HepG2 (cell line): ENCODE results near the gene ZNF491. TPM values are rescaled to one million over a fixed set of nuclear protein-coding genes. Genes with fewer than 3 reads are reported as not detected.

Experiments used
- CCAR2 ChIP-seq: fragments of 200-400 bp; formaldehyde crosslinking; optimal IDR thresholded peaks from 2 replicates; pipeline ENCODE3; 2018; ENCODE audit warnings: low read depth, mild to moderate bottlenecking, low read length, moderate library complexity
- POLR2G ChIP-seq: fragments of 200-400 bp; formaldehyde crosslinking; IDR thresholded peaks from 2 replicates; pipeline ENCODE4 v1.6.1; 2018; ENCODE audit warnings: mild to moderate bottlenecking, low read depth, low read length, moderate library complexity
- TCF12 ChIP-seq, 2 experiments: fragments of 450-650 bp in 1 of 2; sonication (generic) in 1 of 2; formaldehyde crosslinking in 1 of 2; IDR thresholded peaks; 2 replicates each; pipeline versions ENCODE4 v1.6.1 to v1.8.0; 2017 to 2022; ENCODE audit warnings: antibody characterized with exemption in 1 of 2, mild to moderate bottlenecking in 1 of 2, missing genetic modification reagents in 1 of 2, moderate library complexity in 1 of 2
- ZNF501 ChIP-seq: sonication (generic); formaldehyde crosslinking; IDR thresholded peaks from 2 replicates; pipeline ENCODE4 v1.5.1; 2020; ENCODE audit warnings: mild to moderate bottlenecking, moderate library complexity, missing genetic modification reagents
- ZNF605 ChIP-seq: sonication (generic); formaldehyde crosslinking; IDR thresholded peaks from 2 replicates; pipeline ENCODE4 v1.8.0; 2022; ENCODE audit warnings: mild to moderate bottlenecking, missing genetic modification reagents
- polyA plus RNA-seq, 8 experiments: library from polyadenylated mRNA; depleted of rRNA in 3 of 8; stranded (reverse) in 7 of 8; unstranded in 1 of 8; fragments of >200 nt; fragmentation: Illumina TruSeq in 4 of 8; extraction: Trizol in 4 of 8; gene quantifications; 2 replicates each; pipeline versions ENCODE4 v1.2.1 to v1.2.3, GENCODE V29; 2011 to 2016; ENCODE audit warnings: low read depth in 4 of 8, missing spikeins in 1 of 8, mixed read lengths in 1 of 8; ENCODE audit not compliant: insufficient read depth in 1 of 8
- total RNA-seq, 5 experiments: library from RNA; depleted of rRNA; stranded (reverse); fragments of >200 nt; fragmentation: Illumina TruSeq; extraction: Trizol; gene quantifications; 2 replicates each; pipeline ENCODE4 v1.2.3, GENCODE V29; 2016; ENCODE audit warnings: low read depth in 1 of 5
- TF ChIP-seq, protein P1 (sequence below), 2 experiments: fragments of 450-650 bp in 1 of 2; sonication (generic) in 1 of 2; formaldehyde crosslinking in 1 of 2; IDR thresholded peaks; 2 replicates each; pipeline versions ENCODE4 v1.6.1 to v1.8.0; 2016 to 2022; ENCODE audit warnings: antibody characterized with exemption in 1 of 2, mild to moderate bottlenecking in 1 of 2, missing genetic modification reagents in 1 of 2
- TF ChIP-seq, protein P2 (sequence below): sonication (generic); formaldehyde crosslinking; IDR thresholded peaks from 2 replicates; pipeline ENCODE4 v1.4.0; 2020; ENCODE audit warnings: mild to moderate bottlenecking, missing genetic modification reagents
- TF ChIP-seq, protein P3 (sequence below): sonication (generic); formaldehyde crosslinking; IDR thresholded peaks from 2 replicates; pipeline ENCODE4 v1.5.0; 2020; ENCODE audit warnings: mild to moderate bottlenecking, missing genetic modification reagents
- TF ChIP-seq, protein P4 (sequence below): sonication (generic); formaldehyde crosslinking; IDR thresholded peaks from 2 replicates; pipeline ENCODE4; 2020; ENCODE audit warnings: missing genetic modification reagents, mild to moderate bottlenecking, borderline replicate concordance

The ZNF491 gene
- total and polyA plus RNA-seq, 2 of the 13 experiments (the other 11 are each of a cell fraction or from before 2014, with no cell fraction given), result 0.57 to 2.2 TPM

DNA sequence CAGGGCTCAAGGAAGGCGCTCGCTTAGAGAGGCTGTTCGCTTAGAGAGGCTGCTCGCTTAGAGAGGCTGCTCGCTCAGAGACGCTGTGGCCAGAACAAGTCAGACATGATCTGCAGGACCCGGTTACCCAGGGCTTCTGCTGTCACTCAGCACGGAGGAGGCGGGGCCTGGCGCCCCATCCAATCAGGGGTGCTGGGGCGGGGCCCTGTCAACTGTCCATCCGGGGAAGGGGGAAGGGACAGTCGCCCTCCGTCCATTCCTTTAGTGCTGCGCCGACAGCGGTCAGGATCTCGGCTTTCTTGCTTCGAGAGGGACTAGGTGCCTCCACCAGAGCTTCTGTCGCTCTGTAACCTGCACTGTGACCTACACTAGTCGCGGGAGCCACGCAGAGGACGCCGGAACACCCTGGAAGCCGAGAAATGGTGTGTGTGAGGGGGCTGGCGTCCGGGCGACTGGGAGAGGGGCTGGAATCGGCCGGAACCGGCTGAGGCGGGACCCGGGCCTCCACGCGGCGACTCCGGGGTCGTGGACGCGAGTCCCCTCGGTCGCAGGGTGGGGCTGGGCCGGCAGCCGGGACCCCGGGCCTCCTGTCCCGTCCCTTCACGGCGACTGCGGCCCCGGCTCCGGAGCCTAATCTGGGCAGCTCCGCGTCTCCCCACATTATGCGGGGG is 15.8 kb downstream of the ZNF491 start, which contains the start of gene ZNF440 (continued):
- TF ChIP-seq, protein P1, sequence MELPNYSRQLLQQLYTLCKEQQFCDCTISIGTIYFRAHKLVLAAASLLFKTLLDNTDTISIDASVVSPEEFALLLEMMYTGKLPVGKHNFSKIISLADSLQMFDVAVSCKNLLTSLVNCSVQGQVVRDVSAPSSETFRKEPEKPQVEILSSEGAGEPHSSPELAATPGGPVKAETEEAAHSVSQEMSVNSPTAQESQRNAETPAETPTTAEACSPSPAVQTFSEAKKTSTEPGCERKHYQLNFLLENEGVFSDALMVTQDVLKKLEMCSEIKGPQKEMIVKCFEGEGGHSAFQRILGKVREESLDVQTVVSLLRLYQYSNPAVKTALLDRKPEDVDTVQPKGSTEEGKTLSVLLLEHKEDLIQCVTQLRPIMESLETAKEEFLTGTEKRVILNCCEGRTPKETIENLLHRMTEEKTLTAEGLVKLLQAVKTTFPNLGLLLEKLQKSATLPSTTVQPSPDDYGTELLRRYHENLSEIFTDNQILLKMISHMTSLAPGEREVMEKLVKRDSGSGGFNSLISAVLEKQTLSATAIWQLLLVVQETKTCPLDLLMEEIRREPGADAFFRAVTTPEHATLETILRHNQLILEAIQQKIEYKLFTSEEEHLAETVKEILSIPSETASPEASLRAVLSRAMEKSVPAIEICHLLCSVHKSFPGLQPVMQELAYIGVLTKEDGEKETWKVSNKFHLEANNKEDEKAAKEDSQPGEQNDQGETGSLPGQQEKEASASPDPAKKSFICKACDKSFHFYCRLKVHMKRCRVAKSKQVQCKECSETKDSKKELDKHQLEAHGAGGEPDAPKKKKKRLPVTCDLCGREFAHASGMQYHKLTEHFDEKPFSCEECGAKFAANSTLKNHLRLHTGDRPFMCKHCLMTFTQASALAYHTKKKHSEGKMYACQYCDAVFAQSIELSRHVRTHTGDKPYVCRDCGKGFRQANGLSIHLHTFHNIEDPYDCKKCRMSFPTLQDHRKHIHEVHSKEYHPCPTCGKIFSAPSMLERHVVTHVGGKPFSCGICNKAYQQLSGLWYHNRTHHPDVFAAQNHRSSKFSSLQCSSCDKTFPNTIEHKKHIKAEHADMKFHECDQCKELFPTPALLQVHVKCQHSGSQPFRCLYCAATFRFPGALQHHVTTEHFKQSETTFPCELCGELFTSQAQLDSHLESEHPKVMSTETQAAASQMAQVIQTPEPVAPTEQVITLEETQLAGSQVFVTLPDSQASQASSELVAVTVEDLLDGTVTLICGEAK (IDR thresholded peaks at IDR 0.05), result no peak
- TF ChIP-seq, protein P1 (CRISPR knock-in tag; IDR thresholded peaks at IDR 0.05), result peak; percentile 56
- TF ChIP-seq ZNF605 (CRISPR knock-in tag) (peak; percentile 28; the same call in 1 of the 2 replicates), POLR2G (peak; percentile 97), TCF12 (IDR thresholded peaks at IDR 0.05) (no peak), TCF12 (CRISPR knock-in tag; IDR thresholded peaks at IDR 0.05) (peak; percentile 50; the same call in 1 of the 2 replicates), ZNF501 (CRISPR knock-in tag) (peak; percentile 93), CCAR2 (no peak)
- TF ChIP-seq, protein P2, sequence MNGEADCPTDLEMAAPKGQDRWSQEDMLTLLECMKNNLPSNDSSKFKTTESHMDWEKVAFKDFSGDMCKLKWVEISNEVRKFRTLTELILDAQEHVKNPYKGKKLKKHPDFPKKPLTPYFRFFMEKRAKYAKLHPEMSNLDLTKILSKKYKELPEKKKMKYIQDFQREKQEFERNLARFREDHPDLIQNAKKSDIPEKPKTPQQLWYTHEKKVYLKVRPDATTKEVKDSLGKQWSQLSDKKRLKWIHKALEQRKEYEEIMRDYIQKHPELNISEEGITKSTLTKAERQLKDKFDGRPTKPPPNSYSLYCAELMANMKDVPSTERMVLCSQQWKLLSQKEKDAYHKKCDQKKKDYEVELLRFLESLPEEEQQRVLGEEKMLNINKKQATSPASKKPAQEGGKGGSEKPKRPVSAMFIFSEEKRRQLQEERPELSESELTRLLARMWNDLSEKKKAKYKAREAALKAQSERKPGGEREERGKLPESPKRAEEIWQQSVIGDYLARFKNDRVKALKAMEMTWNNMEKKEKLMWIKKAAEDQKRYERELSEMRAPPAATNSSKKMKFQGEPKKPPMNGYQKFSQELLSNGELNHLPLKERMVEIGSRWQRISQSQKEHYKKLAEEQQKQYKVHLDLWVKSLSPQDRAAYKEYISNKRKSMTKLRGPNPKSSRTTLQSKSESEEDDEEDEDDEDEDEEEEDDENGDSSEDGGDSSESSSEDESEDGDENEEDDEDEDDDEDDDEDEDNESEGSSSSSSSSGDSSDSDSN (CRISPR knock-in tag), result peak; percentile 93
- TF ChIP-seq, protein P3, sequence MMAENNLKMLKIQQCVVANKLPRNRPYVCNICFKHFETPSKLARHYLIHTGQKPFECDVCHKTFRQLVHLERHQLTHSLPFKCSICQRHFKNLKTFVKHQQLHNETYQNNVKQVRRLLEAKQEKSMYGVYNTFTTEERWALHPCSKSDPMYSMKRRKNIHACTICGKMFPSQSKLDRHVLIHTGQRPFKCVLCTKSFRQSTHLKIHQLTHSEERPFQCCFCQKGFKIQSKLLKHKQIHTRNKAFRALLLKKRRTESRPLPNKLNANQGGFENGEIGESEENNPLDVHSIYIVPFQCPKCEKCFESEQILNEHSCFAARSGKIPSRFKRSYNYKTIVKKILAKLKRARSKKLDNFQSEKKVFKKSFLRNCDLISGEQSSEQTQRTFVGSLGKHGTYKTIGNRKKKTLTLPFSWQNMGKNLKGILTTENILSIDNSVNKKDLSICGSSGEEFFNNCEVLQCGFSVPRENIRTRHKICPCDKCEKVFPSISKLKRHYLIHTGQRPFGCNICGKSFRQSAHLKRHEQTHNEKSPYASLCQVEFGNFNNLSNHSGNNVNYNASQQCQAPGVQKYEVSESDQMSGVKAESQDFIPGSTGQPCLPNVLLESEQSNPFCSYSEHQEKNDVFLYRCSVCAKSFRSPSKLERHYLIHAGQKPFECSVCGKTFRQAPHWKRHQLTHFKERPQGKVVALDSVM (CRISPR knock-in tag), result peak; percentile 85
- TF ChIP-seq, protein P4, sequence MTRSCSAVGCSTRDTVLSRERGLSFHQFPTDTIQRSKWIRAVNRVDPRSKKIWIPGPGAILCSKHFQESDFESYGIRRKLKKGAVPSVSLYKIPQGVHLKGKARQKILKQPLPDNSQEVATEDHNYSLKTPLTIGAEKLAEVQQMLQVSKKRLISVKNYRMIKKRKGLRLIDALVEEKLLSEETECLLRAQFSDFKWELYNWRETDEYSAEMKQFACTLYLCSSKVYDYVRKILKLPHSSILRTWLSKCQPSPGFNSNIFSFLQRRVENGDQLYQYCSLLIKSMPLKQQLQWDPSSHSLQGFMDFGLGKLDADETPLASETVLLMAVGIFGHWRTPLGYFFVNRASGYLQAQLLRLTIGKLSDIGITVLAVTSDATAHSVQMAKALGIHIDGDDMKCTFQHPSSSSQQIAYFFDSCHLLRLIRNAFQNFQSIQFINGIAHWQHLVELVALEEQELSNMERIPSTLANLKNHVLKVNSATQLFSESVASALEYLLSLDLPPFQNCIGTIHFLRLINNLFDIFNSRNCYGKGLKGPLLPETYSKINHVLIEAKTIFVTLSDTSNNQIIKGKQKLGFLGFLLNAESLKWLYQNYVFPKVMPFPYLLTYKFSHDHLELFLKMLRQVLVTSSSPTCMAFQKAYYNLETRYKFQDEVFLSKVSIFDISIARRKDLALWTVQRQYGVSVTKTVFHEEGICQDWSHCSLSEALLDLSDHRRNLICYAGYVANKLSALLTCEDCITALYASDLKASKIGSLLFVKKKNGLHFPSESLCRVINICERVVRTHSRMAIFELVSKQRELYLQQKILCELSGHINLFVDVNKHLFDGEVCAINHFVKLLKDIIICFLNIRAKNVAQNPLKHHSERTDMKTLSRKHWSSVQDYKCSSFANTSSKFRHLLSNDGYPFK (CRISPR knock-in tag), result peak; percentile 68; the same call in 1 of the 2 replicates
